Stimulated activated CD8-positive, alpha-beta memory T cell treated with anti-CD3 and anti-CD28 coated beads, Interleukin-4, amount 100 ng/mL, for 4 hours (primary cell): Measurements from ENCODE around the gene SELE.

ENCODE experiments used
- DNase-seq, 2 donors: peaks; one replicate each; pipeline ENCODE4 v3.0.0-alpha.2; 2020; ENCODE audit warnings: low read depth in 2 of 2, low spot score in 1 of 2

SELE gene

GRCh38 chr1:169733924-169734323 lies at the start of gene SELE:
TSS of gene SELE (minus strand) at chr1:169734079. CDS start at chr1:169733612, 467 bp downstream.
- no peak for DNase-seq

DNA sequence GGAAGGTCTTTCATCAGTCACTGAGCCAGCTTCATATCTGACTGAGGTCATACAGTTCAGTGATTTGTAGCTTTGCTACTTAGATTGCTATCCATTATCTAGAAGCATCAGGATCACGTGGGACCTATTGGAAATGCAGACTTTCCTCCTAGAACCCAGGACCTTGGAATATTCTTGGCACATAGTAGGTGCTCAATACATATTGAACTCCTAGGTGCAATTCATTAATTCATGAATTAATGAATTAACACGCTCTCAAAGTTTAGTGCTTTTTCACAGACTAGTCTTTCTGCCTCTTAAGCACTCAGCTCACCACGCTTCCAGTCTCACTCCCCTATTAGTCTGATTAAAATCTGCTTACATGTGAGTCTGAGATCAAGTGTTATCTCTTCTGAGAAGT lies 48.7 kb upstream of the SELE start:
- no peak for DNase-seq

GRCh38 chr1:169779970-169780369 lies 46.1 kb upstream of the SELE start:
- no peak for DNase-seq

DNA sequence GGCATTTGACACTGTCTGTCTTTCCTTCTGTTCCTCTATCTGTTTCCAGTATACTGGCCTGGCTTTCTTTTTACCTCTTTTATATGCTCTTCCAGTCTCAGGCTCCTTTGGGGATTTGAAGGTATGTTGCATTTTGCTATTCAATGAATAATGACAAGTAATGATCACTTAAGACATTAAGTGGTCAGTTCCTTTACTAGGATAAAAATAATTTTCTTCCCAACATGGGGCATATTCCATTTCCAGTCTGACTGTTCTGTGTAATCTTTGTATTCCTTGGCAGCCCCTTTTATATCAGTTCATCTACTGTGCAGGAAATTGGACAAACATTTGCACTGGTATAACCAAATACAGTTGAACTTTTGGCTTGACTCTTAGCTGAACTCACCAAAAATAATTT lies 45.3 kb upstream of the SELE start:
- no peak for DNase-seq

- DNase-seq, result no peak
These were observed 42.6 kb upstream of the SELE start for GRCh38 chr1:169776440-169776839.

DNA sequence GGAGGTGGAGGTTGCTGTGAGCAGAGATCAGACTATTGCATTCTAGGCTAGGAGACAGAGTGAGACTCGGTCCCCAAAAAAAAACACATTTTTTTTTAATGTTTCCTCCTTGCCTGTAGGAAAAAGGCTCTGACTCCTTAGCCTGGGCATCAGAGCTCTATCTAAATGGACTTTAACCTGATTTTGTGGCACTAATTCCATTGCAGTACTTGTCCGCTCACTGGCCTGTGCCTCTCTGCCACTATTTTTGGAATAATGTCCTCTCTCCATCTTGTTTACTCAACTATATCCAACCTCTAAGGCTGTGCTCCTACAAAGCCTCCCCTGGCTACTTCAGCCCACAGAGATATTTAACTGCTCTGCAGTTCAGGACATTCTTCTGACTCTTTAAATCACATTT lies 34.3 kb upstream of the SELE start:
- no peak for DNase-seq

DNA sequence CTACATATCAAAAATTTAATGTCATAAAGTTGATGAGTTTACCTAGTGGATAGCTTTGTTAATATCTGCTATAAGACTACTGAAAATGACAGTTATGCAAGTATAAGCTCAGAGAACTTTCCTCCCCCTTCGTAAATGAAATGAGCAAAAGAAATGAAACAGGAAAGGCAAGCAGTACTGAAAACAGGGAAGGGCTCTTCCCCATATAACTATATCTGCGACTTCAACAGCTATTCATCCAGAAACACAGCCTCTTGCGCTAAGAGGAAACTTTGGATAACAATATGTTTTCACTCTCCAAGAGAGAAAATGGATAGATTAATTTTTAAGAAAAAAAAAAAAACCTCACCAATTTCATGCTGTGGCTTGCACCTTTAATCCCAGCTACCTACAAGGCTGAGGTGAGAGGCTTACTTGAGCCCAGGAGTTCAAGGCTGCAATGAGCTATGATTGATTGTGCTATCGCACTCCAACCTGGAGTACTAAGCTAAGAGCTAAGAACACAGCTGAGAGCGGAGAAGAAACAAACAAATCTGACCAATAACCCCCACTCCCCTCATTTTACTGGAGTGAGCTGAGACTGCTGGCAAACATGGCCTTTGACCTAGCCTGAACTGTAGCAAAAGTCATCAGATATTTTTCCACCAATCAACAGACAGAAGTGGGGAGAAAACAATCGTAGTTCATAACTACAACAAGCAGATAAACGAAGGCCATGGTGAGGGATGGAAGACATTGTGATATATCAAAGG lies 31.9 kb upstream of the SELE start:
- DNase-seq, result no peak

DNA sequence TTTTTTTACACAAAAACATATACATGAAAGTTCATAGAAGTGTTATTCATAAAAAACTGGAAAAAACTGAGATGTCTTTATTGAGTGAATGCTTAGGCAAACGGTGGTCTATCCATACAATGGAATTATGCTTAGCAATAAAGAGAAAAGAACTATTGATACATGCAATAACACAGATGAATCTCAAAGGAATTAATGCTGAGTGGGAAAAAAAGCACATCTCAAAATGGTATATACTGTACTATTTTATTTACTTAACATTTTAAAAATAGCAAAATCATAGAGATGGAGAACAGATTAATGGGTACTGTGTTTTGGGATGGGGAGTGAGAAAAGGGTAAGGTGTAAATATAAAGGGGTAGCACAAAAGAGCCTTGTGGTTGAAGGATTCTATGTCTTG lies 31.0 kb upstream of the SELE start:
- DNase-seq, result no peak

GRCh38 chr1:169762699-169763098 lies 28.8 kb upstream of the SELE start:
- DNase-seq, result no peak

- no peak for DNase-seq
These were observed 25.2 kb upstream of the SELE start for GRCh38 chr1:169759038-169759437.

DNA sequence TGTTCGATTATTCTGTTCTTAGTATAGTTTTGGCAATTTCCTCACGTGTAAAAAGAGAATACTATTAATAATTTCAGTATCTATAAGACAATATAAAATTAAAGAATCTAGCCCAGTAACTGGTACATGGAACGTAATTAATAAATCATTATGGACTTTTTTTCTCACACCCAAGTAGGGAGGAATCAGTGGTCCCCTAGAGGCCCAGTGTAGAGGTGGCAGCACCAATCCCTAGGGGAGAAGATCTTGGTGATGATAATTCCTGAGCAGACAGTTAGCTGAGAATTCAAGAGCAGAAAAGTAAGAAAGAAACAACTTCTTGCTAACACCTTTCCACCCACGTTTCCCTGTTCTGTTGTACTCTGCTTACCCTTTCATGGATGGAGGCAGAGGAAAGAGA lies 19.7 kb upstream of the SELE start:
- no peak for DNase-seq

DNA sequence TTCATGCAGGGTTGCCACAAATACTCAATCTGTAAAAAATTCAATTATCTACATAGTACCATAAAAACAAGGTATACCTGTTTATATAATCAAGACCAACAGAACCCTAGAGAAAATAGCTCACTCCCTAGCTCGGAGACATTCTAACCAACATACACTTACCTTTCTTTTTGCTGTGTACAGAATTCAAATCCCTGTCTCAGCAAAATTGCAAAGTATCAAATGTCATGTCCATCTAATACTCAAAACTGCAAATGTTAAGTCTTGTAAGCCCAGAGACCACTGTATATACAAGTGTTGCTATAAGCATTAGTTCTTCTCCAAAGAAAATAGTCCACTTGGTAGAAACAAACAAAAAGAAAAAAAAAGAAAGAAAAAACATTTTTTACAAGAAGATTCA lies 16.2 kb upstream of the SELE start:
- DNase-seq, result no peak

DNA sequence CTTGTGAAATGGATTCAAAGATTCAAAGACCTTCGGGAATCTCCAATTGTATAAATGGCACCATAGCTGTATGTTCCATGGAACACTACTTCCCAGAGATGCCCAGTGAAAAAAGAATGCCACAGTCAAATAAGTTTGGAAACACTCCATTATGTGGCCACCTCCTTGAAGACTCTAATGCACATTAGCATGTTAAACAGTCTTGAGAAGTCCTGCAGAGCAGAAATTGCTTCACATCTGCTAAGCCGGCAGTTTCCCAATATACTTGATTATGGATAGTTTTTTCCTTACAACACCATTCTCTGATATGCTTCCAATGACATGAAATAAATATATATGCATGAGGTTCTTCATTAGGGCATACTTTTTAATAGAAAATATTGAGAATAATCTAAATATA lies 12.7 kb upstream of the SELE start:
- no peak for DNase-seq

- no peak for DNase-seq
These were observed 11.4 kb upstream of the SELE start for GRCh38 chr1:169745015-169745861.

DNA sequence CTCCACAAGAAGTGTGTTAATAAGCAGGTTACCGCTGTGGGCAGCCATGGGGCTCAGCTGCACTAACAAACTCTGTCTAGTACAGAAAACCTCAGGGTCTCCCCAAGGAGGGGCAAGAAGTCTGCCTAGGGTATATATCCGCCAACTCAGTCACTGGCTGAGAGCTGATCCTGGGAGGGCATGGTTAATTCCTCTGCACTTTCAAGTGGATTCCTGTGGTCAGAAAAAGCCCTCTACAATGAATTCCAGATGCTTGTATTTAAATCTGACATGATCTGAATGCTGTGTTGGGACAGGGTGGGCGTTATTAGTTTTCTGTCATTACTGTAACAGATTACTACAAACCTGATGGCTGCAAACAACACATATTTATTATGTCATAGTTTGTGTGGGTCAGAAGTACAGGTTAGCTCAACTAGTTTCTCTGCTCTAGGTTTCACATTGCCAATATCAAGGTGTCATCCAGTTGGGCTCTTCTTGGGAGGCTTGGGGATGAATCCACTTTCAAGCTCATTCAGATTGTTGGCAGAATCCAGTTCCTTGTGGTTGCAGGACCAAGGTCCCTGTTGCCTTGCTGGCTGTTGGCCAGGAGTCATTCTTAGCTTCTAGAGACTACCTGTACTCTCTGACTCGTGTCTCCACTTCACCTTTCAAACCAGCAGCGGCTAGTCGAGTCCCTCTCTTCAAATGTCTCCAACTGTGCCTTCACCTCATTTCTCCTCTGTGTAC lies 8.0 kb upstream of the SELE start:
- no peak for DNase-seq

- DNase-seq, result no peak
These were observed 6.1 kb upstream of the SELE start for GRCh38 chr1:169739980-169740379.

GRCh38 chr1:169731446-169731845 lies 2.4 kb downstream of the SELE start:
- no peak for DNase-seq

DNA sequence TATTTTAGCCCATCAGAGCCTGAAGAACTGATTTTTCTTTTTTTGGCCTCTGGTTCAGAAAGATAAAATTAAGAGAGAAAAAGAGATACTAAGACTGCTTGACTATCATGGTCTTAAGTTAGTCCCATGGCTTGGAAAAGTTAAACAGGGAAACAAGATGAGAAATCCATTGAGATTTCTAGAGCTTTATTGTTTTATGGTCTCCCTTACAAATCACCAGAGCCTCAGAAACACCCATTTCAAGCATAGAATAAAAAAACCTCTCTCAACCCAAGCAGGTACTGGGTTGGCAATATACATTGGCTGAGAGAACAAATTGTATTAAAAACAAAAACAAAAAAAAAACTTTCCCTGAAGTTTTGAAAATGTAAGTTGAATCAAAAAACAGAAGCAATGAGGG lies 3.9 kb downstream of the SELE start:
- DNase-seq, result no peak

DNA sequence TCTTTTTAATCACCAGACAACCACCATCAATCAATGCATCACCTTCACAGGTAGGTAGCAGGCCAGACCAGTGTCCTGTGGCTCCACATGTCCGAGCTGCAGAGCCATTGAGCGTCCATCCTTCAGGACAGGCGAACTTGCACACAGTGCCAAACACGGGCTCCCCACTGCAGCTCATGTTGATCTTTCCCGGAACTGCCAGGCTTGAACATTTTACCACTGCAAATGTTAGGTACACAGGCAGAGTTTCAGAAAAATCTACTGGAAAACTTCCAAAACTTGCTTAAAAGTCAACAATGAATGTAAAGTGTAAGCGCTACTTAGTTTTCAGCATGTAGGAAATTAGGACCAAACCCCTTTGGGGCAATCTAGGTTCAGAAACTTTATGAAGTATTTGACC lies 6.6 kb downstream of the SELE start:
- no peak for DNase-seq

GRCh38 chr1:169726851-169727250 lies 7.0 kb downstream of the SELE start:
- no peak for DNase-seq

DNA sequence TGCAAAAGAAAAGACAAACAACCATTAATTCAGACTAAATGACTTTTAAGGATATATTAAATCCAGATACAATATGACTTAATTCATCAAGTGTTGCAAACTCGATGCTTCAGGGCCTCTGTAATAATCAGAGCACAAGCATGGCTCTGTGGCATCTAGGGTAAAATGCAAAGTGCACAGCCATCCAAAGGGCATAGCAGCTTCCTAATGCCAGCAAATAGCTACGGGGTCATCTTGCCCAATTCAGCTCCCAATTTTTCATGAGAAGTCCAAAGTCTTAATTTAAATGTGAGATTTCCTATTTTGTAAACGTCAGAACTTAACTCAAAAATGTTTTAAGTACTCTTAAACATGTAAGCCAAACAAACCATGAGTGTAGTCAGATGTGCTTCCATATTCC lies 7.9 kb downstream of the SELE start:
- DNase-seq, result no peak

- DNase-seq, result no peak
These were observed 9.7 kb downstream of the SELE start for GRCh38 chr1:169724168-169724567.
